Nephron progenitor cell (in vitro differentiated cells): Measurements from ENCODE around the gene FAM193B.
A peak's percentile ranks its signal among the peaks of the same experiment; 100 is the strongest.

Experiments
- DNase-seq: peaks from one replicate; pipeline ENCODE4 v3.0.0; 2021
- H3K27ac Mint-ChIP-seq: 2 replicates; pipeline ENCODE4 v1.8.0; 2021; ENCODE audit warnings: mild to moderate bottlenecking, moderate library complexity, mixed read lengths
- H3K27me3 Mint-ChIP-seq: 2 replicates; pipeline ENCODE4 v1.8.0; 2021; ENCODE audit warnings: mild to moderate bottlenecking, low read depth, mixed read lengths; ENCODE audit not compliant: poor library complexity
- H3K36me3 Mint-ChIP-seq: 2 replicates; pipeline ENCODE4 v1.8.0; 2021; ENCODE audit warnings: low read depth, mixed read lengths
- H3K4me1 Mint-ChIP-seq: 2 replicates; pipeline ENCODE4 v1.8.0; 2021; ENCODE audit warnings: mixed read lengths
- H3K4me3 Mint-ChIP-seq: 2 replicates; pipeline ENCODE4 v1.8.0; 2021; ENCODE audit warnings: mild to moderate bottlenecking, moderate library complexity, mixed read lengths
- H3K9me3 Mint-ChIP-seq: 2 replicates; pipeline ENCODE4 v1.8.0; 2021; ENCODE audit warnings: mild to moderate bottlenecking, moderate library complexity, mixed read lengths
- CTCF ChIP-seq: fragments of 200-600 bp; sonication (generic); IDR thresholded peaks from 2 replicates; pipeline ENCODE4 v1.5.0; 2021; ENCODE audit warnings: antibody characterized with exemption

FAM193B gene

GRCh38 chr5:177474002-177474476 is 80.3 kb downstream of the FAM193B start:
- H3K4me1 Mint-ChIP-seq, result peaks cover 77% of the 10 kb centered on the region
- no peak for DNase-seq

GRCh38 chr5:177473443-177474001 is 80.8 kb downstream of the FAM193B start, which contains the start of gene DBN1:
Gene DBN1 (minus strand): TSS chr5:177473634. CDS start chr5:177473521, 113 bp downstream.
- Mint-ChIP-seq H3K4me1 (peaks cover 76% of the 10 kb centered on the region), H3K9me3 (no peaks in the 10 kb centered on the region), H3K27ac (peak within 1 kb of the TSS; percentile 74), H3K36me3 (peaks cover 16% of the 10 kb centered on the region), H3K27me3 (no peaks in the 10 kb centered on the region), H3K4me3 (peak within 1 kb of the TSS; percentile 84)
- no peak for TF ChIP-seq CTCF
- DNase-seq, result peak; percentile 65

More at GRCh38 chr5:177474002-177474476, 80.3 kb downstream of the FAM193B start:
- peaks cover 11% of the 10 kb centered on the region for H3K36me3 Mint-ChIP-seq
- peak overlapping the region; percentile 80 for H3K4me3 Mint-ChIP-seq
- H3K27ac Mint-ChIP-seq, result peak overlapping the region; percentile 74
- no peaks in the 10 kb centered on the region for H3K27me3 Mint-ChIP-seq
- TF ChIP-seq CTCF, result no peak
- no peaks in the 10 kb centered on the region for H3K9me3 Mint-ChIP-seq

GRCh38 chr5:177472460-177473442 is 81.6 kb downstream of the FAM193B start:
- peak overlapping the region; percentile 51 for H3K27ac Mint-ChIP-seq
- peaks cover 69% of the 10 kb centered on the region for H3K4me1 Mint-ChIP-seq
- H3K9me3 Mint-ChIP-seq, result peaks cover 3% of the 10 kb centered on the region
- DNase-seq, result peak; percentile 74
- H3K27me3 Mint-ChIP-seq, result no peaks in the 10 kb centered on the region
- H3K36me3 Mint-ChIP-seq, result peaks cover 24% of the 10 kb centered on the region
- TF ChIP-seq CTCF, result no peak
- peak overlapping the region; percentile 84 for H3K4me3 Mint-ChIP-seq

GRCh38 chr5:177471610-177472356 is 82.6 kb downstream of the FAM193B start:
- Mint-ChIP-seq H3K9me3 (peaks cover 9% of the 10 kb centered on the region), H3K27me3 (no peaks in the 10 kb centered on the region), H3K36me3 (peaks cover 34% of the 10 kb centered on the region), H3K4me1 (peaks cover 66% of the 10 kb centered on the region), H3K4me3 (peak overlapping the region; percentile 84), H3K27ac (peak overlapping the region; percentile 51)
- TF ChIP-seq CTCF, result no peak
- no peak for DNase-seq

- H3K27me3 Mint-ChIP-seq, result no peaks in the 10 kb centered on the region
- no peak for DNase-seq
- no peak for TF ChIP-seq CTCF
- H3K4me1 Mint-ChIP-seq, result peaks cover 59% of the 10 kb centered on the region
- peak overlapping the region; percentile 95 for H3K27ac Mint-ChIP-seq
- H3K36me3 Mint-ChIP-seq, result peaks cover 42% of the 10 kb centered on the region
- peak overlapping the region; percentile 84 for H3K4me3 Mint-ChIP-seq
- H3K9me3 Mint-ChIP-seq, result peaks cover 17% of the 10 kb centered on the region
These were observed 83.4 kb downstream of the FAM193B start for GRCh38 chr5:177470759-177471536.
